Measurements from ENCODE around the gene NOS1. TPM values are rescaled to one million over a fixed set of nuclear protein-coding genes. Genes with fewer than 3 reads are reported as not detected.

Gene NOS1
- total RNA-seq, 1 experiment from 2014 or later, result 2.3 TPM

GRCh38 chr12:117162167-117162539, 199.3 kb downstream of the NOS1 start:
- H3K4ac ChIP-seq (ENCODE audit: low read depth, low read length), result no peak overlapping the region
- H3K56ac ChIP-seq (ENCODE audit: insufficient read length, low read depth, low read length), result no peak overlapping the region
- no peaks in the 10 kb centered on the region for H3K9me3 Mint-ChIP-seq
- H3K4me1 Mint-ChIP-seq, result no peaks in the 10 kb centered on the region
- no peak overlapping the region for H3K4me3 Mint-ChIP-seq
- H3K27me3 ChIP-seq (ENCODE audit: insufficient read depth, low read length), result no peaks in the 10 kb centered on the region
- H3K9me3 ChIP-seq (ENCODE audit: control insufficient read depth, low read depth, low read length), result no peaks in the 10 kb centered on the region
- no peak overlapping the region for H2BK15ac ChIP-seq (ENCODE audit: low read depth, low read length)
- no peak overlapping the region for H2BK12ac ChIP-seq (ENCODE audit: insufficient read length, low read depth, low read length)
- no peak overlapping the region for H3K4me2 ChIP-seq (ENCODE audit: insufficient read depth, insufficient read length, low read length)
- no peak overlapping the region for H2AK5ac ChIP-seq (ENCODE audit: insufficient read length, low read length)
- H3K23ac ChIP-seq (ENCODE audit: insufficient read length, low read depth, low read length), result no peak overlapping the region
- H2AFZ ChIP-seq (ENCODE audit: low read length), result no peak overlapping the region
- no peak for DNase-seq
- no peak for TF ChIP-seq CTCF (conservative IDR thresholded peaks at IDR 0.05)
- H2BK20ac ChIP-seq (ENCODE audit: low read depth, low read length, poor library complexity, severe bottlenecking), result no peak overlapping the region
- H3K27ac ChIP-seq (ENCODE audit: insufficient read length, low read depth, low read length), result no peak overlapping the region
- H2BK120ac ChIP-seq (ENCODE audit: low read depth, low read length, poor library complexity, severe bottlenecking), result no peak overlapping the region
- H3K4me1 ChIP-seq (ENCODE audit: insufficient read depth, low read length), result no peaks in the 10 kb centered on the region
- H4K20me1 ChIP-seq (ENCODE audit: control insufficient read depth, insufficient read depth, insufficient read length), result no peaks in the 10 kb centered on the region
- no CpG with 5 or more reads among the region's 8 CpGs for WGBS (ENCODE audit: extremely low coverage, insufficient read length, low lambda C conversion rate)
- H3K9ac ChIP-seq (ENCODE audit: extremely low read depth, insufficient read length, low read length), result no peak overlapping the region
- peaks cover 57 to 96% (median 95%) of the 10 kb centered on the region in 3 experiments; a peak in 6 of 7 replicates for H3K36me3 Mint-ChIP-seq (ENCODE audit: insufficient read depth in 1 of 3, low read depth in 3 of 3)
- H4K8ac ChIP-seq (replicated peaks; ENCODE audit: insufficient read length, low read depth, low read length), result no peak overlapping the region
- no peak overlapping the region for H4K91ac ChIP-seq (ENCODE audit: insufficient read length, low read depth, low read length)
- no peaks in the 10 kb centered on the region for H3K79me2 ChIP-seq (ENCODE audit: insufficient read depth, low read length)
- no peak overlapping the region for H3K18ac ChIP-seq (ENCODE audit: insufficient read length, low read depth, low read length)
- no peaks in the 10 kb centered on the region for H3K79me1 ChIP-seq (ENCODE audit: insufficient read depth, low read depth, low read length, poor library complexity, severe bottlenecking)
- no peak overlapping the region for H3T11ph ChIP-seq (ENCODE audit: low read length)
- no peak overlapping the region for H4K5ac ChIP-seq (ENCODE audit: insufficient read length, low read depth, low read length)
- H2BK5ac ChIP-seq (ENCODE audit: insufficient read length, low read length), result no peak overlapping the region
- no peaks in the 10 kb centered on the region for H3K23me2 ChIP-seq (ENCODE audit: insufficient read length, low read depth, low read length, poor library complexity, severe bottlenecking)
- no peaks in the 10 kb centered on the region for H3K27me3 Mint-ChIP-seq (ENCODE audit: low read depth)
- H3K14ac ChIP-seq (ENCODE audit: insufficient read depth, low read length), result no peak overlapping the region
- H3K27ac Mint-ChIP-seq, result peak overlapping the region in 2 of 3 experiments; percentile 45 to 55; a peak in 2 of 7 replicates
